ENCODE measurements around the gene DTX4.
"Not testable (repeated sequence)": the region's sequence is repeated elsewhere in the genome, so short reads cannot be mapped to it uniquely, and the experiment has no call there.

DTX4 gene

DNA sequence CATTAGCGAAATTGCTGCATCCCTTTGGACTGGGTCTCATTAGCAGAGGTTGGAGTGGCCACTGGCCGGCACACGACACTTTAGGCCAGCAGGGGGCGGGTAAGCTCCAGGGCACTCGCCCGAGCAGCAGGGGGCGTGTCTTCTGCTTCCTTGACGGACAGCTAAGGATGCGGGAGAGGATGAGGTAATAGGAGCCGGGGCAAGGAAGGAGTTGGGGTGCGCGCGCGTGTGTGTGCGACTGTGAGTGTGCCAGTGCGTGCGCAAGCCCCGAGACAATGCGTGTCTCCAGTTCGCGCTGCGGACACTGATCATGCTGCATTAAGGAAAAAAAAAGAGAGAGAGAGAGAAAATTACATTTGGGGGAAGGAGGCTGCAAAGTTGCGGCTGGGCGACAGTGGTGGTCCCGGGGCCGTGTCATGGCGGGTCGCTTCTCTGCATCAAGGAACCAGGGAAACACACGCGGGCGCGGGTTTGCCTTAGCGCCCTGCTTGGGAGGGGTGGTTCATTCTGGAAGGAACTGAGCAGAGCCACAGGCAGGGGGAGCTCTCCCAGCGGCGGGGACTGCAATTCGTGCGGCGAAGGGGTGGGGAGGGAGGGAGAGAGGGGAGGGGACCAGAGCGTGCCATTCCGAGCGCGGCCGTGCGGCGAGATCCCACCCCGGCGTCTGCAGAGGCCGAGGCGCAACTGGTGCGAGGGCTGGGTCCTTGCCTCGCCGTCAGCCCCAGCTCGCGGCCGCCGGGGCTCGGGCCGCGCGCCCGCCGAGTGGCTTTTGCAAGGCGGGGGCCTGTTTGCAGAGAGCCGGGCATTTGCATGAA is at the start of gene DTX4:
Gene DTX4 (plus strand): TSS at position 625 of the 815 bp plus-strand sequence. CDS start 464 bp downstream, outside the sequence.
- in situ Hi-C loops (cut with MboI; ENCODE audit: low sequenced_read_pairs): no loop called here

DNA sequence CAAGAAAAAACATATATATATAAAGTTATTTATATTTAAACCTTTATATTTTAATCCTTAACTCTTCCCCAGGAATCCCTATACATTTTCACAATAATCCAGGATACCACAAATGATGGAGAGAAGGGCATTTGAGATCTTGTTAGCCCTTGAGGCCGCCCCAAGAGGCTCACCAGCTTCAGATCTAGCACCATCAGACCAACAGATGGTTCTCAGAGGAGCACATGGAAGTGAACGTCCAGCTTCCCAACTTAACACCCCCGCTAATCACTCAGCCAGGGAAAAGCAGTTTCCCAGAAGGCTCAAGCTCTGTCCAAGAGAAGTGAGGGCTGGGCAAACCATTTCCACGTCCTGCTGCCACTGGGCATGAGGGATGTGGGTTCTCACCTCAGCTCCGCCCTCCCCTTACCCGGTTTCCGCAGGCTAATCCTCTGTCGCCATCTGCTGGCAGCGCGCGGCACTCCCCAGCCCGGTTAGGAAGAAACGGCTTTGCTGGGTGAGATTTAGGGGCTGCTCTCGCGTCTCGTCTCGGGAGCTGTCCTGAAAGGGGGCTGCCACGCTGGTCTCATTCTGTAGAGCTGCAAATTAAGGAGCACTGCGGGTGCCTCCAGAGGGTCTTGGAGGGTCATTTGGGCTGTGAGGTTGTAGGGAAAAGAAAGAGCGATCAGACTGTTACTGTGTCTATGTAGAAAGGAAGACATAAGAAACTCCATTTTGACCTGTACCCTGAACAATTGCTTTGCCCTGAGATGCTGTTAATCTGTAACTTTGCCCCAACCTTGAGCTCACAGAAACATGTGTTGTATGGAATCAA is 36.1 kb upstream of the DTX4 start:
- in situ Hi-C loops (cut with MboI; ENCODE audit: low sequenced_read_pairs): no loop called here

DNA sequence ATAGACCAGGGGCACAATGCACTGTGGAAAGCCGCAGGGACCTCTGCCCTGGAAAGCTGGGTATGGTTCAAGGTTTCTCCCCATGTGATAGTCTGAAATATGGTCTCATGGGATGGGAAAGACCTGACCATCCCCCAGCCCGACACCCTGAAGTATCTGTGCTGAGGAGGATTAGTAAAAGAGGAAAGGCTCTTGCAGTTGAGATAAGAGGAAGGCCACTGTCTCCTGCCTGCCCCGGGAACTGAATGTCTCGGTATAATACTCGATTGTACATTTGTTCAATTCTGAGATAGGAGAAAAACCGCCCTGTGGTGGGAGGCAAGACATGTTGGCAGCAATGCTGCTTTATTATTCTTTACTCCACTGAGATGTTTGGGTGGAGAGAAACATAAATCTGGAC is 35.4 kb upstream of the DTX4 start:
- in situ Hi-C loops (cut with MboI; ENCODE audit: low sequenced_read_pairs): not testable (repeated sequence)

DNA sequence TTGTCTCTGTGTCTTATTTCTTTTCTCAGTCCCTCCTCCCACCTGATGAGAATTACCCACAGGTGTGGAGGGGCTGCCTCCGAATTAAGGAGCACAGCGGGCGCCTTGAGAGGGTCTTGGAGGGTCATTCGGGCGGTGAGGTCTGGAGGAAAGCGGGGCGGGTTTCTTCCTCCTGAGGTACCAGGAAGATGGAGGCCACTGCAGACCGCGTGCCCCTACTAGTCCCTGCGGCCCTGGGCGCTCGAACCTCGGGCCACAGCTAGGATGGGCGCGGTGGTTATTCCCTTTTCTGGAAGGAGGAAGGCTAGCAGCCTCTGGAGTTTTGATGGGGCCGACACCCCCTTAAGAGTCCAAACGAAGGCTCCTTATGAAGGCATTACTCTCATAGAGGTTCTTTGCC is 34.7 kb upstream of the DTX4 start:
- in situ Hi-C loops (cut with MboI; ENCODE audit: low sequenced_read_pairs): no loop called here

DNA sequence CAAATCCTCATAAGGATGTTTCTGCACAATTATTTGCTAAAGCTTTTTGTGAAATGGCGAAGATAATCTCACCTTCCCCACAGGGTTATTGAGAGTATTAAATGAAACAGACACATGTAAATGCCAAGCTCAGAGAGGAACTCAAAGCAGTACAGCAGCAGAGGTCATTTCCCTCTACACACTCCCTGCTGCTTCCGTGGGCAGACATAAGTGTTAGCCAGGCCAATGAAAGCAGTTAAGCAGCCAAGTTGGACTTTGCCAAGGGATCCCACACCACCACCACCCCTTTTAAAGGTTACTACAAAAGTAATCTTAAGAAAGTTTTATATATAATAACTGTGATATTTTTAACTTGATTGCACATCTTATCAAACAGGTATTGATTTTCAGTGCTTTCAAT is 33.3 kb upstream of the DTX4 start:
- in situ Hi-C loops (cut with MboI; ENCODE audit: low sequenced_read_pairs): no loop called here

DNA sequence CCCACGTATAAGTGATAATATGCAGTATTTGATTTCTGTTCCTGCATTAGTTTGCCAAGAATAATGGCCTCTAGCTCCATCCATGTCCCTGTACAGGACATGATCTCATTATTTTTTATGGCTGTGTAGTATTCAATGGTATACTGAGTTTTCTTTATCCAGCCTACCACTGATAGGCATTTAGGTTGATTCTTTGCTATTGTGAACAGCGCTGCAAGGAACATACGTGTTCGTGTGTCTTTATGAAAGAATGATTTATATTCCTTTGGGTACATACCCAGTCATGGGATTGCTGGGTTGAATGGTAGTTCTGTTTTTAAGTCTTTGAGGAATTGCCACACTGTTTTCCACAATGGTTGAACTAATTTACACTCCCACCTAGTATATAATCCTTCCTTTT is 30.7 kb upstream of the DTX4 start:
- in situ Hi-C loops (cut with MboI; ENCODE audit: low sequenced_read_pairs): no loop called here

DNA sequence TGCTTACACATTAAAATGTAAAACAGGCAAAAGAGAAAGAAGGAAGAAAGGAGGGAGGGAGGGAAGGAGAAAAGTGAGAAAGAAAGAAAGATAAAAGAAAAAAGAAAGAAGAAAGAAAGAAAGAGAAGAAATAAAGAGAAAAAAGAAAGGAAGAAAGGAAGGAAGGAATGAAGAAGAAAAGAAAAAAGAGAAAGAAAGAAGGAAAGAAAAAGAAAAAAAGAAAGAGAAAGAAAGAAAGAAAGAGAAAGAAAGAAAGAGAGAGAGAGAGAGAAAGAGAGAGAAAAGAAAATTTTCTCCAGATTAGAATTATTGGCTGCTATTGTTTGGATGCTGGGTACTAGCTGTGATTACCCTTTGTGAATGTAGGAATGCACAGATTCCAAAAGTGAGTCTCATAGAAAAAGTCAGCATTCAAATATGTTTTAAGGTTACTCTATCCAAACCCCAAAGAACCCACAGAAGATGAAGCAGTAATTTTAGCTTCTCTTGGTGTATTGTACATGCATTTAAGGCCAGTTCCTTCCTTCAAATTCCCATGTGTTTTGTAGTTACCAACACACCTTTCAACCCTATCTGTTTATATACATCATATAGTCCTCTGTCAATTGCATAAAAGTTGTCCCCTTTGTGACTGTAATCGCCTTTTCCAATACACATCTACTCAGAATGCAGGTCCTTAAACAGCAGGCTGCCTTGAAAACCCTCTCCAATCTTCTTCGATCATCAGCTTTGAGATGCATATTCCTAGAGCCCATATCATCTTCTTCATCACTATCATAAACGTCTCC is 30.1 kb upstream of the DTX4 start:
- in situ Hi-C loops (cut with MboI; ENCODE audit: low sequenced_read_pairs): no loop called here

DNA sequence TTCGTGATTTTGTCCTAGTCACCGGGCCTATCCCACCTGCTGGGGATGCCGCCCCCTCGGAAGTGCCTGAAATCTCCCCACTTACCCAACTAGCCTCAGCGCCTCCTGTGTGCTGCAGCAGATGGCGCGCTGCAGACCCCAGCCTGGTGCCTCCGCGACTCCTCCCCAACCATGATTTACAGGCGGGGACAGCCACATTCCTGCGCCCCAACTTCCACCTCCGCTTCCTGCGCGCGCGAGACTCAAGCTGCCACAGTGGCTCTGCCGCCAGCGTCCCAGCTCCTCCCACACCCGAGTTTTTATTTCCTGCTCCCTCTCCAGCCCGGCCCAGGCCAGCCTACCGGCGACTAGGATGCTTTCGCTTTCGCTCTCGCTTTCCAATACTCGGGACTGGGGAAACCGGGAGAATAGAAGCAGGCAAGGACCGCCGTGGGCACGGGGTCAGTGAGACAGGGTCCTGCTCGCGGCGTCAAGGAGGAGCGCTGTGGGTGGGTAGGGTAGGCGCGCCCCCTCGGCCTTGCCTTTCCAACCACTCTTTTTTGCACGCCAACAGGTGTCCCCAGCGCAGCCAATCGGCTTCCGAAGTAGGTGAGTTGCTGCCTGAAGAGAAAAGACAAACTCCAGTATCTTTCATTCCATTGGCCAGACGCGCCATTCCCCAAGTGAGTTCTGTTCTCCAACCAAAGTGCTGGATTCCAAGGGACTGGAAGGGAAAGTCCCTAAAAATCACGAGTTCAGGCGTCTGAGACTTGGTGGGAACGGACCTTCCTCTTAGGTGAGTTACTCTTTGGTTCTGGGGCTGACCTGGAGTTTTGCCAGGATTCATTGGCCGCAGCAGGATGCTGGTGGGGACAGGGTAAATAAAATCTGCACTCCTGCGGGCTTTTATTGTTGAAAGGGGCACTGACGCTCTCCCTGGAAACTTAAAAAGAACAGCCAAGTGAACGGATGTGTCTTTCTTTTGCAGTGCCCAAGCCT is 29.1 kb upstream of the DTX4 start, which contains the start of gene FAM111A:
Gene FAM111A (plus strand): TSS at position 327 of the 978 bp plus-strand sequence. CDS start 6,017 bp downstream, outside the sequence.
- in situ Hi-C loops (cut with MboI; ENCODE audit: low sequenced_read_pairs): no loop called here

DNA sequence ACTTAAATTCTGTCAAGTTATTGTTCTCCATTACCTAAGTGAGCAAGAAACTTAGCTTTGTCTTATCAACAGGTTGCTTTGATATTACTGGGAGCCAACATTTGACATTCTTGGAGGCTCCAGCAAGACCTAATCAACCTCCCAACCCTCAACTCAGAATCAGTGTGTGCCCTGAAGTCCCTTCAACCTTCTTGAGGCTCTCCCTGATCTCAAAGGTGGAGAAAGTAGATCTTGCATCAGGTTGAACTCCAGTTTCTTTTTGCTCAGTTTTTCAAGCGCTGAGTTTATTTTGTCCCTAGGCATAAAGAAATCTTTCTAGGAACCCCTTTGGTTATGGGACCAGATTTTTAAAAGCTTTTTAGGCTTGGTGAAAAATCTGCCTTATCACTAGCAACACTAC is 27.8 kb upstream of the DTX4 start:
- in situ Hi-C loops (cut with MboI; ENCODE audit: low sequenced_read_pairs): no loop called here

DNA sequence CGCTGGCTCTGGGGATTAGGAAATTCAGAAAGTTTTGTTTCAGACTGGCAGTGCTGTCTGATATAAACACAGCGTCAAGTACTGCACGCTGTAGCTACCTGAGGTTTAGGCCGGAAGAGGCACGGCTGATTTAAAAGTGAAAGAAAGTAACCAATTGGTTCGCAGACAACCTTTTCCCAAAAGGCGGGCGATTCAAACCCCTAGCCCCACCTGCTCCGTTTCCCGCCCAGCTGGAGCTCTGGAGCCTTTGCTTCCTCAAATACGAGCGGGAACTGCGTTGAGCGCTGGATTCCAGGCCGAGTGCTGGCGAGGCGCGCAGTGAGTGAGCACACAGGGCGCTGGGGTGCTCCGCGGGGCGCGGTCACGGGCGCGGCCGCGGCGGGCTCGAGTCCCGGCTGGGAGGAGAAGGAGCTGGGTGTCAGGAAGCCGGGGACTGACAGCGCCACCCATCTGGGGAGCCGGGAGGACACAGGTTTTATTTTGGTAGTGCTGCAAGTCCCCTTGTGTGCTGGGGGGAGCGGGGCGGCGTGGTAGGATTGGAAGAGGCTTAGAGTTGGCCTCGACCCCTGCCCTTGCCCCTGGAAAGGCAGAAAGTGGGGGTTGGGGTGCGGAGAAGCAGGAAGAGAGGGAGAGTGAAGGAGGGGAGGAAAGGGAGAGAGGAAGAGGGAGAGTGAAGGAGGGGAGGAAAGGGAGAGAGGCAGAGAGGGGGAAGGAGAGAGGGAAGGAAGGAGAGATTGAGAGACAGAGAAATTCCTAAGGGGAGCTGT is 27.2 kb upstream of the DTX4 start:
- in situ Hi-C loops (cut with MboI; ENCODE audit: low sequenced_read_pairs): no loop called here

DNA sequence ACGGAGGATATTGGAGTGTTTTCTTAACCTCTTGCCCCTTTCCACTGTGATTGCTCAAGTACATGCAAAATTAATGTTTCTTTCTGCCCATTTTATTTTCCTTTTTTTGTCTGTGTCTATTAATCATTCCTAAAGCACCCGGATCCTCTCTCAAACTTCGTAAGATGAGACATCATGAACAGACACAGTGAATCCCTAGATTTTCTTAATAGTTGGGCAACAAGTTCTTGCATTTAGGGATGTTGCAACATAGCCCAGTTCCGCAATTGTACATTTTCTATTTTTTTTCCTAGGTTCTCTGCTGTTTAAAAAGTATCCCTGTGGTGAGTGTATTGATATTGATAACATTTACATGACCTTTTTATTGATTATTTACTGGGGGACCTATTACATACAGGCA is 26.4 kb upstream of the DTX4 start:
- in situ Hi-C loops (cut with MboI; ENCODE audit: low sequenced_read_pairs): no loop called here

DNA sequence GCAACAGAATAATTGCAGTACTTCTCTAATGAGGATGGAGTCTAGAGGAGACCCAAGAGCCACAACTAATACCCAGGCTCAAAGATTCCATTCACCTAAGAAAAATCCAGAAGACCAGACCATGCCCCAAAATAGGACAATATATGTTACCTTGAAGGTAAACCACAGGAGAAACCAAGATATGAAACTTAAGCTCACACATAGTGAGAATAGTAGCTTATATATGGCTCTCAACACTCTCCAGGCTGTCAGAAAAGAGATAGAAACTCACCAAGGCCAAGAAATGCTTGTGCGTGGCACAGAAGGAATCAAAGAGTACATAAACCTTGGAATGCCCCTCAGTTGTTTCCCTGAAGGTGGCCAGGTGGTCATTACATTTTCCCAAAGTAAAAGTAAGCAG is 20.2 kb upstream of the DTX4 start:
- in situ Hi-C loops (cut with MboI; ENCODE audit: low sequenced_read_pairs): no loop called here

DNA sequence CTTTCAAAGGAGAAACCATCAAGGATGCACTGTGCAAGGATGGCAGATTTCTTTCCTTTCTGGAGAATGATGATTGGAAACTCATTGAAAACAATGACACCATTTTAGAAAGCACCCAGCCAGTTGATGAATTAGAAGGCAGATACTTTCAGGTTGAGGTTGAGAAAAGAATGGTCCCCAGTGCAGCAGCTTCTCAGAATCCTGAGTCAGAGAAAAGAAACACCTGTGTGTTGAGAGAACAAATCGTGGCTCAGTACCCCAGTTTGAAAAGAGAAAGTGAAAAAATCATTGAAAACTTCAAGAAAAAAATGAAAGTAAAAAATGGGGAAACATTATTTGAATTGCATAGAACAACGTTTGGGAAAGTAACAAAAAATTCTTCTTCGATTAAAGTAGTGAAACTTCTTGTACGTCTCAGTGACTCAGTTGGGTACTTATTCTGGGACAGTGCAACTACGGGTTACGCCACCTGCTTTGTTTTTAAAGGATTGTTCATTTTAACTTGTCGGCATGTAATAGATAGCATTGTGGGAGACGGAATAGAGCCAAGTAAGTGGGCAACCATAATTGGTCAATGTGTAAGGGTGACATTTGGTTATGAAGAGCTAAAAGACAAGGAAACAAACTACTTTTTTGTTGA is 19.5 kb upstream of the DTX4 start:
- in situ Hi-C loops (cut with MboI; ENCODE audit: low sequenced_read_pairs): no loop called here

DNA sequence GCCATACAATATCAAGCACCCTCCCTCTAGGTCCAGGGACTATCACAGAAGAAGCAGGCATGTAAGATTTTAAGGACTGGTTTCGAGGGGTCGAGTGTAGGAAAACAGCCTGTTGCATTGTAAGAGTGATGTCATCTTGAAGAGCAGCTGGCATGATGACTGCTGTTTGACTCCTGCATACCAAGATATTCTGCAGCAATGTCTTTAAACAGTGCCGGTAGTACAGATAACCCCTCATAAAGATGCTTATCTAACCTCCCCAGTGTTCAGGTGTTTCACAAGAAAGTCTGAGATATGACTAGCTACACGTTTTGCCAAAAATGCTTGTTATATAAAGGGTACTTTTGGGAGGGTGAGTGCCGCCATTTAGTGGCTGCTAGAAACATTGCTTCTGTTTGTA is 17.3 kb upstream of the DTX4 start:
- in situ Hi-C loops (cut with MboI; ENCODE audit: low sequenced_read_pairs): no loop called here

DNA sequence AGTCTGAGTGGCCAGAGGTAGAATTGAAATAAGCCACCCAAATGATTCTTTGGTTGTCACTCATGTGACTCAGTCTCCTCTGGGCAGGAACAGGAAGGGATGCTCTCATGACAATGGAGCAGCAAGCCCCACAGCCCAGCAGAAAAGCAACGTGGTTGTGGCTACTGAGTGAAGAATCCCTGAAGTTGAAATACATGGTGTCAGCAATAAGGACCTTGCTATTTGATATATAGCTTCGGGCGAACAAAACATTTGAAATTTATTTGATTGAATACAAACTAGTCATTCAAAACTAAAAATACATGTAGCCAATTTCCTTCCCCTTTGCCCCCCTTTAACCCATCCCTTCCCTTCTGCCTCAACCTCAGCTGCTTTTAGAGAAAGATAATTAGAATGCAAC is 14.5 kb upstream of the DTX4 start:
- in situ Hi-C loops (cut with MboI; ENCODE audit: low sequenced_read_pairs): no loop called here

DNA sequence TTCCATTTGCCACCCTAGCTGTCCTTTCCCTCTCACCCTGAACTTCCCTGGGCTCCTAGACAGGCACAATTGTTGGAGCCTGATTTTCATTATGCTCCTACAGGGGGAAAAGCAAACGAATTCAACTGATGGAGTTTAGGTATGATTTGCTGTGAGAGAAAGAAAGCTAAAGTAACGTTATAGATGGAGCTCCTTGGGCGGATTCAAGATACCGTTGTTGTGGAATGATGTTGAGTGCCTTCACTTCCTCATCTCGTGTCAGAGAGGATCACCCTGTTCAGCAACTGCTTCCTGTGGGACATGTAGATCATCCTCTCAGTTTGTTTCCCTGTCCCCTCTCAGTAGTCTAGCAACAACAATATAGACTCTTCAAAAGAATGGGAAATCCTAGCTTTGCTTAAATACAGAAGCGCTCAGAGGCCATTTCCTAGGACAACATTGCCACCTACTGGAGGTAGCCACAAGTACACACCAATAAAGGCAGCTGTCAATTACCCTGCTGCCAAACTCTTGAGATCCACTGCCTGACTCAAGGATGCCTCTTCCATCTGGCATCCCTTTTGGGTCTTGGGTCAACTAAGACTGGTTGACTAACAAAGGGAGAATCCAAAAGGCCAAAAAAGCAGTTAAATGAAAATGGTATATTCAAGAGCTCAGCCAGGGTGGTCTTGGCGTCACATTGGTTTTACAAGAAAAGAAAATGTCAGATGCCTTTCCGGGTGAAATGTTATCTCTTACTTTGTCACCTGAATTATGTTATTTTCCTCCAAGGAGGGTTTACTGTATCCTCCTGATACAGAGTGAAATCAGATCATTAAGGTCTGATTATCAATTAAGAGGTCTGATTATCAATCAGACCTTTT is 13.5 kb upstream of the DTX4 start:
- in situ Hi-C loops (cut with MboI; ENCODE audit: low sequenced_read_pairs): no loop called here

DNA sequence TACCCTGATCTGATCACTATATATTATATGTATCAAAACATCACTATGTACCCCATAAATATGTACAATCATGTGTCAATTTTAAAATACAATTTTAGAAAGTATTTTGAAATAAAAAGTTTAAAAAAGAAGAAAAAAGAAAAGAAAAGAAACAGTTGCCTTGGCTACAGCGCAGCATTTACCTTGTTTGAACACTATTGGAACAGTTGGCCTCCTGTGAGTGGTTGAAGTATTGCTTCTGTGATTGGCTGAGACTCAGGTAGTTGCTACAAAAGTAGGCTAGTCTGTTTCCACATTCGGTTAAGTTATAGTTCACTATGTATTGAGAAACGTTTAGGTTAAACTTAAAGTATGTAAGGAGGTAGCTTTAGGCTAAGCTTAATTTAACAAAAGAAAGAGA is 7.9 kb upstream of the DTX4 start:
- in situ Hi-C loops (cut with MboI; ENCODE audit: low sequenced_read_pairs): no loop called here

Data from HL-60/S4 treated with retinoic acid at 250 ng/mL for 4 days and 3 days (cell line).